ENCODE data around the gene TTC7B.
"Not testable (repeated sequence)": the region's sequence is repeated elsewhere in the genome, so short reads cannot be mapped to it uniquely, and the experiment has no call there.

Gene TTC7B

DNA sequence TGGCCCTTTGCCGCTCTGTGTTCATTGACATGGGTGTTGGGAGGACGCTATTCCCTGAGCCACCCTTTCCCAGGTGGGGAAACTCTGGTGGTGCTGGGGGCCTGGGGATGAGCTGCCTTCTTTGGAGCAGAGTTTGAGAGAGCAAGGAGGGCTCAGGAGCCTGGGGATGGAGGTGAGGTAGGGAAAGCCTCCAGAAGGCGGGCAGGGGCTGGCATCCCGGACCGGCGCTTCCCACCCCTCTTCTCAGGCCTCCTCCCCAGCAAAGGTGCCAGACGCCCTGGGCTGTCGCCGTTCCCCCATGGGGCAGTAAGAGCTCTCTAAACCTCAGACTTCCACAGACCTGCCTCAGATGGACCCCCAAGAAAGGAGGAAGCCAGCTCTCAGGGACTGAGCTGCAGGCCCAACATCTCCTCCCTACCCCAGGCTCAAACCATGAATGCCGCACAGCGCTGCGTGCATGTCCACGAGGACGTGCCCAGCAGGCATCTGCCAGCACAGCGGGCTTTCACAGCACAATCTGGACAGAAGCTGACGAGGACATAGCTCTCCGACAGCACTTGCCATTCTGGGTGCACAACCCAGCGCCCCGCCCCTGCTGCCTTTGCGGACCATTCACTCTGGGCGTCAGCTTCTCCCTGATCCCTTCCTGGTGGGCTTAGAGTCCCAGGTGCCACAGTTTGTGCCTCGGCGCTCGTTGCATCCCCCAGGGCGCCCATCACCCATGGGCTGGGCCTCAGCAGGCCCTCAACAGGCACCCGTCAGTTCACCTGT is 14.9 kb upstream of the TTC7B start:
- DNase-seq, result no peak

DNA sequence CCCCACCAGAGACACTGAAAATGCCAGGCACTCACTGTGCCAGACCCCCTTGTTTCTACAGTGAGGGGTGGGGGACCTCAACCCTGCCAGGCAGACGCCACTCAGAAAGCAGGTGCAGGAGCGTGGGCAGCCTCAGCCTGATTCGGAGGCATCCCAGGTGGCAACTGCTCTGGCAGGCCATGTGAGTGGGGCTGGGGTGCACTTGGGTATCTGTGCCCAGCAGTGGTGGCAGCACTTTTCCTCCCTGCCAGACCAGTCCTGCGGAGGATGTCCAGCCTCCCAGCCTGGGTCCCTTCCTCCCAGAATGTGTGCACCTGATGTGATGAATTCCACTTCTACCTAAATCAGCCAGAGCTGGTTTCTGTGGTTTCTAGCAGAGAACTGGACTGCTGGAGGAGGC is 13.4 kb upstream of the TTC7B start:
- DNase-seq, result no peak

DNA sequence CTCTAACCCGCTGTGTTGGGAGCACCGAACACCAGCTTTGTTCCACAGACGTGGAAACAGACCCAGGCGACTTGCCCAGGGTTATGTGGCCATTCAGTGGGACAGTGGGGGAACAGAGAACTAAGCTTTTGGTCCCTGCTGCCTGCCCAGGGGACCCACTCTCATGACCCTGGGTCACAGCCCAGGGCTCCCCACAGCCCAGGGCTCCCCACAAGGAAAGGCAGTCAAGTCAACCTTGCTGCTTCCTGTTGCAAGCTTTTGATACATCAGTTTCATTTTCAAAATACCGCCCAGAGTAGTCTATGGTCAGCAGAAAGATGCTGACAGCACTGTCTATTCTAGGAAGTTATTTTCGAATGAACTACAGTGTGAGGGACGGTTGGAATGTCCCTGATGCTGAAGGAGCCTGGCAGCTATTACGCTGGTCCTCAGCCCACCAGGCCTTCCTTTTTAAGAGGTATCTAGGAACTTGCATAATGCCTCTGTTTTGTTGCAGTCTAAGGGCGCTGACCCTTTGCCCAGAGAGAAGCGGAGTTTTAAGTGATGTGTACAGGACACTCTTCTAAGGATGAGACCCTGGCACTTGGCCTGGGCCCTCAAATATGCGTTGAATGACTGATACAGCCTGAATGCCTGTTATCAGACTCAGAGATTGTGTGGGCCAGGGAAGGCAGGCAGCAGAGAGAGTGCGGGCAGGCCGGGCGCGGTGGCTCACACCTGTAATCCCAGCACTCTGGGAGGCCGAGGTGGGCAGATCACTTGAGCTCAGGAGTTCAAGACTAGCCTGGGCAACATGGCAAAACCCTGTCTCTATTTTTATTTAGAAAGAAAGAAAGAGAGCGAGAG is 12.6 kb upstream of the TTC7B start:
- DNase-seq, result no peak

DNA sequence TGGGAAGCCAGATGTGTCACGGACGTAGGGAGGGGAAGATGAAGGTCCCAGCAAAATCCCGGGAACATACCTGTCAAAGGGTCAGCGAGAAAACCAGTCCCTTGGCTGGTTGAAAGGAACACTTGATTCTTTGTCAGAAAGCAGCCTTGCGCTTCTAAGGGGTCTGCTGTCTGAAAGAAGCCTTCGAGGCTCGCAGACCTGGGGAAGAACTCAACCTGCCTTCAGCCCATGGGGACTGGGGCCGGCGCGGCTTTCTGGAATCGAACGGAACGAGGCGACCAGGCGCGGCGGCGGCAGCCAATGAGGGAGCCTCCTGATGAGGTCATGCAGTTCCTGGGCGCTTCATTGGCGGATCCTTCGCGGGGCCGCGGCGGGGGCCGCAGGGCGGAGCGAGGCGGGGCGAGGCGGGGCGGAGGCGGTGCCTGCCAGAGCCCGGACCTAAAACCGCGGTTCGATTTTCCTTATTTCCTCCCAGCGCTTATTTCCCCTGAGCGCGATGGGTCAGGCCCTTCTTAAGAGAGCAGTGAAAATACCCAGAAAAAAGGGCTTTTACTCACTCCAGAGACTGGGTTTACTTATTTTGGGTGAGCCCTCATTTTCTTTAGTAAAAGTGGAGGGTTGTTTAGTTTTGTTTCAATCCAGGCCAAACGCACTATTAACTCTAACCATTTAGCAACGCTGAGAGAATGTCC is 11.8 kb upstream of the TTC7B start:
- DNase-seq, result peak; percentile 90

DNA sequence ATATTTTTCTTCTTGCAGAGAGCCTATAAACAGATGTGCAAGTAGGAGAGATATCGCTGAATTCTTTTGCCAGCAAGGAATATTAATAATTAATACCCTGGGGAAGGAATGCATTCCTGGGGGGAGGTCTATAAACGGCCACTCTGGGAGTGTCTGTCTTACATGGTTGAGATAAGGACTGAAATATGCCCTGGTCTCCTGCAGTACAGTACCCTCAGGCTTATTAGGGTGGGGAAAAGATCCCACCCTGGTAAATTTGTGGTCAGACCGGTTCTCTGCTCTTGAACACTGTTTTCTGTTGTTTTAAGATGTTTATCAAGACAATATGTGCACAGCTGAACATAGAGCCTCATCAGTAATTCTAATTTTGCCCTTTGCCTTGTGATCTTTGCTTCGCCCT is 7.3 kb upstream of the TTC7B start:
- not testable (repeated sequence) for DNase-seq

GRCh38 chr14:90820958-90821357 is 4.7 kb upstream of the TTC7B start:
- no peak for DNase-seq

DNA sequence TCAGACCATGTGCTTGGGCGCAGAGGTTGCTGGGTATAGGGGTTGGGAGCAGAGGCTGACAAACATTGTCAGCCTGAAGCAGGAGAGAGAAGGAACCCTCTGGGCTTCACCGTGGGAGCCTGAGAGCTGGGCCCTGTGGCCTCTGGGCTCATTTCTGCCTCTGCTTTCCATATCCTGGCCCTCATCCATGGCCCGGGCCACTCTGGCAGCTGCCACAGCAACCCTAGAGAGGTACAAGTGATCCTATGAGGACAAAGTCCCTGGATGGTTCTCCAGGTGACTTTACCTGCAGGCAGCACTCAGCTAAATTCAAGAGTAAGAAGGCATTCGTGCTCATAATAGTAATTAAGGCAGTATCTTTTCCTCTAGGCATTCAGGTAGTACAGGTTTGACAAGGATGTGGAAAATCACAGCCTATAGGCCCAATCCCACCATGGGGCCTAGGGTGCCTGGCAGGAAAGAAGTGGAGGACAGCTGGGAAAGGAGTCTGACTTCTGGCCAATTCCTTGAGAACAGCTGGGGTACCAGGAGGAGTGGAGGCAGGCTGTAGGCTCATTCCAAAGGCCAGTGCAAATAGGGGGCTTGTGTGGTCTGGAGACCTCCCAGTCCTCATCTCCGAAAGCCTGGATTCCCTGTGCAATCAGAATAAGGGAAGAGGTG is 3.6 kb upstream of the TTC7B start:
- DNase-seq, result no peak

DNA sequence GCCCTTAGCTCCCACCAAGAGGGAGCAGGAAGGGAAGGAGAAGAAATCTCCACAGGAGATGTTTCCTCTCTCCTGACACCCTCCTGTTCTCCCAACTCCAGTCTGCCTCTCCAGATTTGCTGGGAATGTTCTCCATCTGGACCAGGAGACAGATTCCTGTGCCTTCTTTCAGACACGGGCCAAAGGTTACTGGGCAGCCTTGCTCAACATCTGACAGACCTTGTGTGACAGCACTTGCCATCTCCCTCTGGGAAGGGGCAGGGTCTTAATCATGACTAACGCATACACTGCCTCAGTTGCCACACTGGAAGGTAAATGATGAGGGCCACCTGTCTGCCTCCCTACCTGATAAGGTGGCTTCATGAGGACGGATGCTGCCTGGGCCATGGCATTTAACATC is 2.5 kb upstream of the TTC7B start:
- DNase-seq, result no peak

GRCh38 chr14:90816681-90817436 is 629 bp upstream of the TTC7B start:
- DNase-seq, result no peak

- no peak for DNase-seq
These were observed 733 bp downstream of the TTC7B start for GRCh38 chr14:90815572-90815821.

GRCh38 chr14:90814806-90815571 is 1.2 kb downstream of the TTC7B start:
- DNase-seq, result no peak

DNA sequence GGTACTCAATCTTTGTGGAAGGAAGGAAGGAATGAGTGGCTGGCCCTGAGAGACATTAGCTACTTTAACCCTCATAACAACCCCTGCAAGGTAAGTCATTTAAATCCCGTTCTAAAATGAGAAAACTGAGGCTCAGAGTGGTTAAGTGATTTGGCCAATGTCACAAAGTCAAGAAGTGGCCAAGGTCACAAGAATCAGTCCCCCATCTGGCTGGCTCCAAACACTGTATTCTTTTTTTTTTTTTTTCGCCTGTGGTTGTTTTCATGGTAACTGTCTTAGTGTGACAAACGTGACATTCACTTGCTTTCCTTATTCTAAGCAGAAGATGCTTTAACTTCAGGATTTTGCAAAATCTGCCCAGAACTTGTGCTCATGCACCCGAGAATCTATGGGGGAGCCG is 2.8 kb downstream of the TTC7B start:
- no peak for DNase-seq

DNA sequence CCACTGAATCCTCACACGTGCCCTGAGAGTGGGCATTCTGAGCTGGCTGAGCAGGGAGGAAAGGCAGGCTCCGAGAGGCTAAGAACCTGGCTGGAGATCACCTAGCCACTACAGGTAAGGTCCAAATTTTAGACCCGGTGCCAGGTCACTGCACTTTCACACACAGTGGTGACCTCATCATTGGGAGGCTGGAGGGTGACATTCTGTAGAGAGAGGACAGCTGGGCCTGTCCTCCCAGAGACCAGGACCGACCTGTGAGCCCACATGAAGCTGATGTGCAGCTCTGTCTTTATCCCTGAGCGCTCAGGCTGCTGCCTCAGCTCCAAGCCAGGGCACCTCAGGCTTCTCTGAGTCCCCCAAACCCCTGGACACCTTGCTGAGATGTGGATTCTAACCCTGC is 4.1 kb downstream of the TTC7B start:
- no peak for DNase-seq

DNA sequence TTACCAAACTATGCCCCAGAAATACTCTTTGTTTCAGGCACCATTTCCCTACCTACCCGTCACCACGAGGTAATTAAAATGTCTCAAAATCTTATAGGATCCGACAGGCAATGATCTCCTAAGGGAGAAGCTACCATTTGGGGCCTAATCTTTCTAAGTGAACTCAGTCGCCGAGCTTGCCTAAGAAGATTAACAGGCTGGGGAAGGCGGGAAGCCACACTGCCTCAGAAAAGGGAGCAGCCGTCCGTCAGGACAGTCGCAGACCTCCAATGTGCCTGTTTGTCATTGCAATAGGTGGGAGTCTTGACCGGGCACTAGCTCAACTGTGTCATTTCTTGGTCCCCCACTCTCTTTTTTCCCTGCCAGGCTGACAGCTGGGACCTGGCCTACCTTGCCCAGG is 4.6 kb downstream of the TTC7B start:
- no peak for DNase-seq

GRCh38 chr14:90810806-90811205 is 5.4 kb downstream of the TTC7B start:
- DNase-seq, result no peak

DNA sequence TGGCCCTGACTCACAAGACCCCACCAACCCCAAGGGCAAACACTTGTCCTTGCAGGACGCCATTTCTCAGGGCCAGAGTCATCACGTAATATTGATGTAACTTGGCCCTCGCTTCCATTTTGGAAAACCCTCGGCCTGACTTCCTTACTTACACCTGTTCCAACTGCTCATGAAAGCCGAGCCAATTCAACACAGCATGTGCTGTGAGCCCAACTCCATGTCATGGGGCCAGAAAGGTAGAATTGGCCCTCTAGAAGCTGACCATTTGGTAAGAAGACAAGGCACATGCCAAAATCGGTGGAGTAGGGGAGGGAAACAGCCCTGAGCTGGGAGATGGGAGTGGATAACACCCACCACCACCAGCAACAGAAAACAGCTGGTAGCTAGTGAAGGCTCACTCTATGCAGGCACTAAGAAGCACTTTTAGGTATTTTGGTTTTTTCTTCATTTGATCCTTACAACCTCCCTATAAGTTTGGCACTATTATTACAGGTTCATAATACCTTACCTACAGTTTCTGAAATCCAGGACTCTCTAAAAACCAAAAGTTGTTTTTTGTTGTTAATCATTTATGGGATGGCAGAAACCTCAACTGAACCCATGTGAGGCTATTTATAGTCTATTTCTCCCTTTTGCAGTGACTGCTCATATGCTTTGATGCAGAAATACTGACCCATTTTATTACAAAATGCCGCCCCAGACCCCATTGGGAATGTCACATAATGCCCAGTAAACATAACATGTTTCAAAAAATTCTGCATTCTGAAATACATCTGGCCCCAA is 6.5 kb downstream of the TTC7B start:
- DNase-seq, result no peak

GRCh38 chr14:90808759-90809529 is 7.3 kb downstream of the TTC7B start:
- no peak for DNase-seq

GRCh38 chr14:90807060-90807459 is 9.2 kb downstream of the TTC7B start:
- DNase-seq, result no peak

DNA sequence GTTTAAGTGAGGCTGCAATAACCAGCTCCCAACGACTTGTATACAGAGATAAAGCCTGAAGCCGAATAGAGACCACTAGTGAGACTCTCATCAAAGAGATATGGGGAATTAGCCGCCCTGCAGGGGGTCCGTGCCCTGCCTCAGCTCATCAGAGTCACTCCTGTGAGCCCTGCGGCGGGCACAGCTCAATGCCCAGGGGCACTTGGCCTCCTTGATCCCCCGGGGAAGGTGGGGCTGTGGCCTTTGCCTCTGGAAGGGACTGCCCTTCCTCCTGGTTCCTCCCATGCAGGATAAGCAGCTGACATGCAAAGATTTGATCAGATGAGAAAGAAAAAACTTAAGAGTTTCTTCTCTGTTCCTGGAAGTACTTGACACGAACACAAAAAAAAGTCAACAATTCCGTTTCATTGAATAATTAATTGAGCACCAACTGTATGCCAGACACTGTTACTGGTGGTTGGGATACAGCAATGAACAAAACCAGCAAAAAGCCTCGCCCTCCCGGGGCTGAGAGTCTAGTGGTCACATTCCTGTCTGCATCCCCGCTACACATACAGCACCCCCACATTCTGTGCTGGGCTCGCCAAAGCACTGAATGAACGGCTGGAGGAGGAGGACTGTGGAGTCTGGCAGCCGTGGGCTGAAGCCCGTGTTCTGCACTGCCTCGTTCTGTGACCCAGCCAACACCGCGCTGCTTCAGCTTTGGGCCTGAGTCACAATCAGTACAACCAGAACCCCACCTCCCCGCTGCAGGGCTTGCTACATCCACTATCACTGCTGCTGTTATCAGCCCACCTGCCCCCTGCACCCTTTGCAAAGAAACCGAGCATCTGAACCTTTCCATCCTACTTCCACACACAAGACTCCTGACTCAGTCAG is 10.3 kb downstream of the TTC7B start:
- no peak for DNase-seq

DNA sequence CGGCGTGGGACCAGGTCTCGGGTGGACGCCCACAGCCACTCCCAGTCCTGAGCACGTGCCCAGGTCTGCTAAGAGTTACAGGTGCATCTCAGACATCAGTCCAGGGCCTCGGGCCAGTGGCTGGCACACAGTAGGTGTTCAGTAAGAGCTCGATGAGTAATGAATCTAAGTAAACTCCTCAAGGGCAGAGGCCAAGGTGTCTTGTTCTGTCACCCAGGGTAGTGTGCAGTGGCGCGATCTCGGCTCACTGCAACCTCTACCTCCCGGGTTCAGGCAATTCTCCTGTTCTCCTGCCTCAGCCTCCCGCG is 11.2 kb downstream of the TTC7B start:
- no peak for DNase-seq
